ENCODE measurements around the gene MEGF9. TPM values are rescaled to one million over a fixed set of nuclear protein-coding genes. Genes with fewer than 3 reads are reported as not detected.

MEGF9 gene
- total RNA-seq, 1 experiment from 2014 or later: 35.7 TPM

DNA sequence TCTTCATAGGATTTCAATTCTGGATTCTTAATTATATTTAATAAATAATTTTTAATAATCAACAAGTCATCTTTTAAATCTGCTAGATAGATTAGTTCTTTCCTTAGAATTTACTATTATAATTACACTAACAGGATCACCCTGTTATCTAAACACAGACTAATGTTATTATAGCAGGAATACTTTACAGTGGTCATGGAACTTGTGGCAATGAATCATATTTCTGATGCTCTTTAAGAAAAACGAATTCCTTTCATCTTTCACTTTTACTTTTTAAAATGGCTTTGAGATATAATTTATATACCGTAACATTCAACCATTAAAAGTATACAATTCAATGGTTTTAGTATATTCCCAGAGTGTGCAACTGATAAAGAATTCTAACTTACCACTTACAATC lies 104.6 kb downstream of the MEGF9 start:
- TF ChIP-seq EZH2 (IDR thresholded peaks at IDR 0.05; ENCODE audit: low read depth): no peak
- TF ChIP-seq, protein P1, sequence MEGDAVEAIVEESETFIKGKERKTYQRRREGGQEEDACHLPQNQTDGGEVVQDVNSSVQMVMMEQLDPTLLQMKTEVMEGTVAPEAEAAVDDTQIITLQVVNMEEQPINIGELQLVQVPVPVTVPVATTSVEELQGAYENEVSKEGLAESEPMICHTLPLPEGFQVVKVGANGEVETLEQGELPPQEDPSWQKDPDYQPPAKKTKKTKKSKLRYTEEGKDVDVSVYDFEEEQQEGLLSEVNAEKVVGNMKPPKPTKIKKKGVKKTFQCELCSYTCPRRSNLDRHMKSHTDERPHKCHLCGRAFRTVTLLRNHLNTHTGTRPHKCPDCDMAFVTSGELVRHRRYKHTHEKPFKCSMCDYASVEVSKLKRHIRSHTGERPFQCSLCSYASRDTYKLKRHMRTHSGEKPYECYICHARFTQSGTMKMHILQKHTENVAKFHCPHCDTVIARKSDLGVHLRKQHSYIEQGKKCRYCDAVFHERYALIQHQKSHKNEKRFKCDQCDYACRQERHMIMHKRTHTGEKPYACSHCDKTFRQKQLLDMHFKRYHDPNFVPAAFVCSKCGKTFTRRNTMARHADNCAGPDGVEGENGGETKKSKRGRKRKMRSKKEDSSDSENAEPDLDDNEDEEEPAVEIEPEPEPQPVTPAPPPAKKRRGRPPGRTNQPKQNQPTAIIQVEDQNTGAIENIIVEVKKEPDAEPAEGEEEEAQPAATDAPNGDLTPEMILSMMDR (conservative IDR thresholded peaks at IDR 0.05): no peak
- POLR2A ChIA-PET (ENCODE audit: unreplicated experiment): interaction anchor here (0.7 kb wide), 1 partner anchor 61 kb away, joined by 3 read pairs; no protein-coding TSS in a partner anchor
- no peak overlapping the region for H3K27ac ChIP-seq
- peaks cover 31% of the 10 kb centered on the region for H3K36me3 ChIP-seq (ENCODE audit: low read depth)
- H3K9me3 ChIP-seq (ENCODE audit: insufficient read depth, low read depth): no peaks in the 10 kb centered on the region
- no peaks in the 10 kb centered on the region for H3K9me2 ChIP-seq (ENCODE audit: insufficient read depth)
- no peaks in the 10 kb centered on the region for H3K79me2 ChIP-seq (ENCODE audit: low read depth)
- H3K4me2 ChIP-seq: no peak overlapping the region
- CTCF ChIA-PET: no interaction called here
- no peak for DNase-seq
- intact Hi-C loops (cut with micrococcal nuclease; ENCODE audit: unreplicated experiment): loop anchor here (5.0 to 10.0 kb wide), 2 partner anchors 453 to 795 kb away; no protein-coding TSS in a partner anchor
- no peak overlapping the region for H2AFZ ChIP-seq
- BruUV-seq (replicated peaks): no TSS peak
- no peaks in the 10 kb centered on the region for H3K27me3 ChIP-seq (ENCODE audit: insufficient read depth, low read depth)
- H3K4me3 ChIP-seq: no peak overlapping the region
- peaks cover 14% of the 10 kb centered on the region; the same call in 1 of the 2 replicates for H3F3A ChIP-seq (ENCODE audit: insufficient read depth, low read depth)
- H3K4me1 ChIP-seq (replicated peaks; ENCODE audit: insufficient read depth): no peaks in the 10 kb centered on the region
- H4K20me1 ChIP-seq (ENCODE audit: insufficient read depth): no peaks in the 10 kb centered on the region

DNA sequence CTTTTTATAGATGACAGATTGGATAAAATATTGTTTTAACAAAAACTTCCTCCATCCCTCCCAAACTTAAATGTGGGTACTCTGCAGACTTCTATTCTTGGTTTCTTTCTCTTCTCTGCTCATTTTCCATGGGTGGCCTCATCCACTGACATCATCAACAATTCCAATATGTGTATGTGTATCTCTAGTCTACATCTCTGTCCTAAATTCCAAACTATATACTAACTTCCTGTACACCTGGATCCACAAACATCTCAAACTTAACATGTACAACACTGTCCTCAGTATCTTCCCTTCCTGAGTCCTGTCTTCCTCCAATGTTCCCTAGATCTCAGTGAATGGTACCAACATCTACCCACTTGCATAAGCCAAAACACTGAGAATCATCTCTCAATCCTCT lies 105.8 kb downstream of the MEGF9 start:
- Histone ChIP-seq H2AFZ (no peak overlapping the region), H3F3A (ENCODE audit: insufficient read depth, low read depth) (peaks cover 17% of the 10 kb centered on the region; the same call in 1 of the 2 replicates), H3K4me3 (no peak overlapping the region), H3K4me2 (no peak overlapping the region), H3K27ac (no peak overlapping the region), H4K20me1 (ENCODE audit: insufficient read depth) (no peaks in the 10 kb centered on the region), H3K36me3 (ENCODE audit: low read depth) (peaks cover 31% of the 10 kb centered on the region), H3K27me3 (ENCODE audit: insufficient read depth, low read depth) (no peaks in the 10 kb centered on the region), H3K9me2 (ENCODE audit: insufficient read depth) (no peaks in the 10 kb centered on the region), H3K9me3 (ENCODE audit: insufficient read depth, low read depth) (no peaks in the 10 kb centered on the region), H3K4me1 (replicated peaks; ENCODE audit: insufficient read depth) (no peaks in the 10 kb centered on the region), H3K79me2 (ENCODE audit: low read depth) (no peaks in the 10 kb centered on the region)
- BruUV-seq (replicated peaks): no TSS peak
- intact Hi-C loops (cut with micrococcal nuclease; ENCODE audit: unreplicated experiment): no loop called here
- TF ChIP-seq, protein P1 (conservative IDR thresholded peaks at IDR 0.05): no peak
- TF ChIP-seq EZH2 (IDR thresholded peaks at IDR 0.05; ENCODE audit: low read depth): no peak
- ChIA-PET POLR2A (ENCODE audit: unreplicated experiment) (no interaction called here), CTCF (no interaction called here)
- DNase-seq: no peak

- CTCF ChIA-PET: no interaction called here
- H3K27me3 ChIP-seq (ENCODE audit: insufficient read depth, low read depth): no peaks in the 10 kb centered on the region
- H3K79me2 ChIP-seq (ENCODE audit: low read depth): no peaks in the 10 kb centered on the region
- POLR2A ChIA-PET (ENCODE audit: unreplicated experiment): no interaction called here
- H3K9me3 ChIP-seq (ENCODE audit: insufficient read depth, low read depth): no peaks in the 10 kb centered on the region
- peaks cover 9% of the 10 kb centered on the region; the same call in 1 of the 2 replicates for H3K36me3 ChIP-seq (ENCODE audit: low read depth)
- TF ChIP-seq, protein P1 (conservative IDR thresholded peaks at IDR 0.05): no peak
- TF ChIP-seq EZH2 (IDR thresholded peaks at IDR 0.05; ENCODE audit: low read depth): no peak
- H3K9me2 ChIP-seq (ENCODE audit: insufficient read depth): no peaks in the 10 kb centered on the region
- H3K4me3 ChIP-seq: no peak overlapping the region
- no peak overlapping the region for H3K27ac ChIP-seq
- no TSS peak for BruUV-seq (replicated peaks)
- H3F3A ChIP-seq (ENCODE audit: insufficient read depth, low read depth): 0 out of 2 replicates have a peak, but pooled peaks cover 13% of the 10 kb centered on the region
- no peak overlapping the region for H2AFZ ChIP-seq
- no peak for DNase-seq
- no peaks in the 10 kb centered on the region for H3K4me1 ChIP-seq (replicated peaks; ENCODE audit: insufficient read depth)
- H4K20me1 ChIP-seq (ENCODE audit: insufficient read depth): no peaks in the 10 kb centered on the region
- H3K4me2 ChIP-seq: no peak overlapping the region
- intact Hi-C loops (cut with micrococcal nuclease; ENCODE audit: unreplicated experiment): no loop called here
Observed at GRCh38 chr9:120603591-120603990, 110.7 kb downstream of the MEGF9 start.

Measured in PC-9 (cell line).